Measurements from ENCODE around the gene DDA1.

DNA sequence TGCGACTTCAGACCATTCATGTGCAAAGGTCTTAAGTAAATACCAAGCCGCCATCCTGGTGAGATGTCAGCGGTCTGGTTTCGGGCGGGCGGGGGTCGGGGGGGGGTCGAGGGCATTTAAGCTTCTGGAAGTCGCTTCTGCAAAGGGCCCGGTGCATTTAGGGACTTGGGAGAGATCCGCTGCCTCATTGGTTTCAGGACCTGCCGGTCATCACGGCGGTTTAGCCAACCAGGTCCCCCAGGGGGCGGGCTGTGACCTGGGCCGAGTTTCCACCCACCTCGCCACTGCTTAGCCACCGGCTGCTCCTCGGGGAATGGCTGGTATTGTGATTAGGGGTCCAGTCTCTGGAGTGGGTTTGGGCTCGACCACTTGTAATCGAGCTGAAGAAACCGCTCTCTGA is 19.9 kb upstream of the DDA1 start:
- TF ChIP-seq, protein P1, sequence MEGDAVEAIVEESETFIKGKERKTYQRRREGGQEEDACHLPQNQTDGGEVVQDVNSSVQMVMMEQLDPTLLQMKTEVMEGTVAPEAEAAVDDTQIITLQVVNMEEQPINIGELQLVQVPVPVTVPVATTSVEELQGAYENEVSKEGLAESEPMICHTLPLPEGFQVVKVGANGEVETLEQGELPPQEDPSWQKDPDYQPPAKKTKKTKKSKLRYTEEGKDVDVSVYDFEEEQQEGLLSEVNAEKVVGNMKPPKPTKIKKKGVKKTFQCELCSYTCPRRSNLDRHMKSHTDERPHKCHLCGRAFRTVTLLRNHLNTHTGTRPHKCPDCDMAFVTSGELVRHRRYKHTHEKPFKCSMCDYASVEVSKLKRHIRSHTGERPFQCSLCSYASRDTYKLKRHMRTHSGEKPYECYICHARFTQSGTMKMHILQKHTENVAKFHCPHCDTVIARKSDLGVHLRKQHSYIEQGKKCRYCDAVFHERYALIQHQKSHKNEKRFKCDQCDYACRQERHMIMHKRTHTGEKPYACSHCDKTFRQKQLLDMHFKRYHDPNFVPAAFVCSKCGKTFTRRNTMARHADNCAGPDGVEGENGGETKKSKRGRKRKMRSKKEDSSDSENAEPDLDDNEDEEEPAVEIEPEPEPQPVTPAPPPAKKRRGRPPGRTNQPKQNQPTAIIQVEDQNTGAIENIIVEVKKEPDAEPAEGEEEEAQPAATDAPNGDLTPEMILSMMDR (IDR thresholded peaks at IDR 0.05; ENCODE audit: insufficient read depth, low read length), result no peak
- no peak for TF ChIP-seq POLR2AphosphoS5 (IDR thresholded peaks at IDR 0.05; ENCODE audit: low read depth)

Data from HL-60 (cell line).